Neutrophil (primary cell): ENCODE results near the gene TEX2.

Source experiments
- H3K27ac ChIP-seq: fragments of 200-600 bp; sonication (generic); 2 replicates; pipeline ENCODE4 v1.5.1; 2016; ENCODE audit warnings: mild to moderate bottlenecking, moderate library complexity
- H3K27me3 ChIP-seq: fragments of 200-600 bp; sonication (generic); 2 replicates; pipeline ENCODE4 v1.6.0; 2016; ENCODE audit warnings: mild to moderate bottlenecking
- H3K36me3 ChIP-seq: fragments of 200-600 bp; sonication (generic); 2 replicates; pipeline ENCODE4 v1.5.1; 2017
- H3K4me1 ChIP-seq, 2 experiments: fragments of 200-600 bp in 1 of 2; sonication (generic) in 1 of 2; 1 replicate in 1 of 2; 2 replicates in 1 of 2; pipeline versions ENCODE4 v1.5.1 to v1.6.1; 2013 to 2016; ENCODE audit warnings: low read depth in 1 of 2, low read length in 1 of 2, mild to moderate bottlenecking in 1 of 2, moderate library complexity in 1 of 2; ENCODE audit not compliant: control insufficient read depth in 1 of 2, insufficient read depth in 1 of 2
- H3K4me3 ChIP-seq, 2 experiments: fragments of 200-600 bp in 1 of 2; sonication (generic) in 1 of 2; 1 replicate in 1 of 2; 2 replicates in 1 of 2; pipeline ENCODE4 v1.5.1; 2013 to 2016; ENCODE audit warnings: low read depth in 1 of 2, low read length in 1 of 2, mild to moderate bottlenecking in 1 of 2, moderate library complexity in 1 of 2
- H3K9me3 ChIP-seq: fragments of 200-600 bp; sonication (generic); 2 replicates; pipeline ENCODE4 v1.5.1; 2016
- TF ChIP-seq, protein P1 (sequence below): fragments of 200-600 bp; sonication (generic); IDR thresholded peaks from 2 replicates; pipeline ENCODE4 v1.5.1; 2016; ENCODE audit warnings: antibody characterized with exemption

The TEX2 gene

DNA sequence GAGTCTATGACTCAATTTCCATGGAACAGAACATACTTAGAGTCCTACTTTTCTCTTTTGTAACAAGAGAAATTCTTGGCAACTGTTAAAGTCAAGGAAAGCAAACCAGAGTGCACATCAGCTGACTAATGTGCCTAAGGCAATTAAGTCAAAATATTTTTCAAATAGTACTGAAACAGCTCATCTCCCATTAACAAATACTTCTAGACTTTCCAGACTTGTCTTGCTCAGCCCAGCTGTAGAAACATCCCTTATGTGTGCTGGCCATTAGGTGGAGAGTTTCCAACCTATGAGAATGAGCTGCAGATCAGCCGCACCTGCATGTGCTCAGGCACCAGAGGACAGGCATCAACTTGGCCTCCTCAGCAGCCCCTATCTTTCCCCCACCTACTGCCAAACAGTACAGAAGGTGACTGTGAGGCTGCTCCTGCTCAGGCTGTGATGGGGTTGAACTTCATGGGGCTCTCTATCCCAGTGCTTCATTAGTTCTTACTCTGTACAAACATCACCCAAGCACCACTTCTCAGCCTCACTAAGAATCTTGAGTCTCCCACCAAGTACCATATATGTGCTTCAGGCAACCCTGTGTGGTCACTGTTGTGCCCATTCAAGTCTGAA, 32.2 kb downstream of the TEX2 start:
- Histone ChIP-seq H3K4me3 (no peak overlapping the region), H3K36me3 (peaks cover 4% of the 10 kb centered on the region), H3K9me3 (no peaks in the 10 kb centered on the region), H3K27ac (no peak overlapping the region), H3K27me3 (no peaks in the 10 kb centered on the region), H3K4me1 (peaks cover 7 to 10% of the 10 kb centered on the region in 2 experiments)
- TF ChIP-seq, protein P1, sequence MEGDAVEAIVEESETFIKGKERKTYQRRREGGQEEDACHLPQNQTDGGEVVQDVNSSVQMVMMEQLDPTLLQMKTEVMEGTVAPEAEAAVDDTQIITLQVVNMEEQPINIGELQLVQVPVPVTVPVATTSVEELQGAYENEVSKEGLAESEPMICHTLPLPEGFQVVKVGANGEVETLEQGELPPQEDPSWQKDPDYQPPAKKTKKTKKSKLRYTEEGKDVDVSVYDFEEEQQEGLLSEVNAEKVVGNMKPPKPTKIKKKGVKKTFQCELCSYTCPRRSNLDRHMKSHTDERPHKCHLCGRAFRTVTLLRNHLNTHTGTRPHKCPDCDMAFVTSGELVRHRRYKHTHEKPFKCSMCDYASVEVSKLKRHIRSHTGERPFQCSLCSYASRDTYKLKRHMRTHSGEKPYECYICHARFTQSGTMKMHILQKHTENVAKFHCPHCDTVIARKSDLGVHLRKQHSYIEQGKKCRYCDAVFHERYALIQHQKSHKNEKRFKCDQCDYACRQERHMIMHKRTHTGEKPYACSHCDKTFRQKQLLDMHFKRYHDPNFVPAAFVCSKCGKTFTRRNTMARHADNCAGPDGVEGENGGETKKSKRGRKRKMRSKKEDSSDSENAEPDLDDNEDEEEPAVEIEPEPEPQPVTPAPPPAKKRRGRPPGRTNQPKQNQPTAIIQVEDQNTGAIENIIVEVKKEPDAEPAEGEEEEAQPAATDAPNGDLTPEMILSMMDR: no peak

DNA sequence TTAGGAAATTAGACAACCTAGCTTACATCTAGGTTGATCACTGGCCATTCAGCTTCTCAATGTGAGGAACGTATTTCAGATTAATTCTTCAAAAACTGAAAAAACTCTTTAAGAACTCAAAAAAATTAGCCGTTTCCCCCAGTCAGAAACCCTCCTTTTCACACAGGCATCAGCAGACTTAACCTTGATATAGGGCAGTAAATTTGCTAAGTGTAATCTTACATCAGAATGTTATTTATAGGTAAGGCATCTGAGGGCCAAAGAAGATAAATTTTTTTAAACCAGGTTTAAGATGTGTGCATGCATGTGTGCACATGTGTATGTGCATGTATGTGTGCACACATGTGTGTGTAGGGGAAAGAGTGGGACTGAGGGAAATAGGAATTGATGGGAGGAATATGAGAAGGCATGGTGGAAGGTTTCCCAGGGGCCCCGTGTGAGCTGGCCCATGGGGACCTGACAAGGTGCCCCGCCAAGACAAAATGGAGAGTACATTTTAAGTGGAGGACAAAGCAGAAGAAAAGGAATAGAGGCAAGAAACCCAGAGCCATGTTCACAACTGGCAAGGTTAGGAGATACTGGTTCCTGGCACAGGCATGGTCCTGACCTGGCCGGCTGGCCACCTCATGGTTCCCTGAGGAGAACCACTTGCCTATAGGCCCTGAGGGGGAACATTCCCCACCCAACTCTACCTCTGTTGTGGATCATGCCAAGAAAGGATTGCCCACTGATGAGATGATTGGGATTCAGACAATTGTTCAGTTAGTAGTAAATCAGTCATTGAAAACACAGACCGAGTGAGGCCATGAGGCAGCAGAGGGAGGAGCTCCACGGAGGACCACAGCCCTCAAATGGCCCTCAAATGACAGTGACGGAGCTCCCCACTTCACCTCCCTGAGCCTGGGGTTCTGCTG, 33.0 kb downstream of the TEX2 start:
- no peak overlapping the region for H3K4me3 ChIP-seq
- peaks cover 4% of the 10 kb centered on the region for H3K36me3 ChIP-seq
- no peaks in the 10 kb centered on the region for H3K9me3 ChIP-seq
- no peak overlapping the region for H3K27ac ChIP-seq
- TF ChIP-seq, protein P1: no peak
- H3K27me3 ChIP-seq: no peaks in the 10 kb centered on the region
- peaks cover 8 to 12% of the 10 kb centered on the region in 2 experiments for H3K4me1 ChIP-seq

GRCh38 chr17:64226132-64226531, 36.9 kb downstream of the TEX2 start:
- no peaks in the 10 kb centered on the region for H3K36me3 ChIP-seq

GRCh38 chr17:64225410-64225809, 37.6 kb downstream of the TEX2 start:
- Histone ChIP-seq H3K4me3 (no peak overlapping the region), H3K27me3 (no peaks in the 10 kb centered on the region), H3K4me1 (peaks cover 19 to 22% of the 10 kb centered on the region in 2 experiments), H3K9me3 (no peaks in the 10 kb centered on the region), H3K27ac (no peak overlapping the region), H3K36me3 (no peaks in the 10 kb centered on the region)
- TF ChIP-seq, protein P1: no peak

More at GRCh38 chr17:64226132-64226531, 36.9 kb downstream of the TEX2 start:
- Histone ChIP-seq H3K9me3 (no peaks in the 10 kb centered on the region), H3K27ac (no peak overlapping the region), H3K4me3 (no peak overlapping the region), H3K27me3 (no peaks in the 10 kb centered on the region), H3K4me1 (peaks cover 16 to 21% of the 10 kb centered on the region in 2 experiments)
- TF ChIP-seq, protein P1: no peak

GRCh38 chr17:64223931-64224629, 39.0 kb downstream of the TEX2 start:
- Histone ChIP-seq H3K36me3 (no peaks in the 10 kb centered on the region), H3K27me3 (no peaks in the 10 kb centered on the region), H3K27ac (no peak overlapping the region), H3K4me3 (no peak overlapping the region), H3K9me3 (no peaks in the 10 kb centered on the region), H3K4me1 (peaks cover 19 to 22% of the 10 kb centered on the region in 2 experiments)
- TF ChIP-seq, protein P1: no peak
